ENCODE measurements around the gene GPR37. TPM values are rescaled to one million over a fixed set of nuclear protein-coding genes. Genes with fewer than 3 reads are reported as not detected.

The GPR37 gene
- total and polyA plus RNA-seq, 2 donors (not counting 1 experiment from before 2014, with no cell fraction given), result 12.6 to 20.6 TPM

DNA sequence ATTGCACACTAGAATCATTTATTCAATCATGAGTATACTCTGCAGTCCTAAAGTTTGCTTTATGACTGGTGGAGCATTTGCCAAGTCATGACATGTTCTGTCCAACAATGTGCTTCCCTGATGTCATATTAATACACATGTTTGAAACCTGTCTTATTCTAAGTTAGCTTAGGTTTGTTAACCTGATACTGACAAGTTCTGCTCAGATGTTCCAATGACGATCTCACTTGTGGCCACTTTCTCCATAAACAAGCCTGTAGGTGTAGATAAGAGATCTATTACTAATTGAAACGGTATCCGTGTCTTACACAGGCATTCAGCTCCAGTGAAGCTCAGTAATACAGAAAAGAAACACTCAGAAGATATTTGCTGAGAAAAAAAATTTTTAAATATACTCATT is 64.9 kb downstream of the GPR37 start:
- H3K9me3 ChIP-seq (ENCODE audit: control insufficient read depth, insufficient read depth, low read depth, low read length), result no peaks in the 10 kb centered on the region
- no peak overlapping the region for H2AFZ ChIP-seq (ENCODE audit: low read length)
- no peak for TF ChIP-seq EZH2 (IDR thresholded peaks at IDR 0.05; ENCODE audit: low read length, missing control alignments)
- TF ChIP-seq, protein P1, sequence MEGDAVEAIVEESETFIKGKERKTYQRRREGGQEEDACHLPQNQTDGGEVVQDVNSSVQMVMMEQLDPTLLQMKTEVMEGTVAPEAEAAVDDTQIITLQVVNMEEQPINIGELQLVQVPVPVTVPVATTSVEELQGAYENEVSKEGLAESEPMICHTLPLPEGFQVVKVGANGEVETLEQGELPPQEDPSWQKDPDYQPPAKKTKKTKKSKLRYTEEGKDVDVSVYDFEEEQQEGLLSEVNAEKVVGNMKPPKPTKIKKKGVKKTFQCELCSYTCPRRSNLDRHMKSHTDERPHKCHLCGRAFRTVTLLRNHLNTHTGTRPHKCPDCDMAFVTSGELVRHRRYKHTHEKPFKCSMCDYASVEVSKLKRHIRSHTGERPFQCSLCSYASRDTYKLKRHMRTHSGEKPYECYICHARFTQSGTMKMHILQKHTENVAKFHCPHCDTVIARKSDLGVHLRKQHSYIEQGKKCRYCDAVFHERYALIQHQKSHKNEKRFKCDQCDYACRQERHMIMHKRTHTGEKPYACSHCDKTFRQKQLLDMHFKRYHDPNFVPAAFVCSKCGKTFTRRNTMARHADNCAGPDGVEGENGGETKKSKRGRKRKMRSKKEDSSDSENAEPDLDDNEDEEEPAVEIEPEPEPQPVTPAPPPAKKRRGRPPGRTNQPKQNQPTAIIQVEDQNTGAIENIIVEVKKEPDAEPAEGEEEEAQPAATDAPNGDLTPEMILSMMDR (conservative IDR thresholded peaks at IDR 0.05 in 1 of 2, IDR thresholded peaks at IDR 0.05 in 1 of 2; ENCODE audit: low read depth in 1 of 2, low read length in 2 of 2), result no peak
- H3K9ac ChIP-seq (ENCODE audit: insufficient read depth, low read length), result no peak overlapping the region
- no peaks in the 10 kb centered on the region for H3K4me1 ChIP-seq (ENCODE audit: control insufficient read depth, extremely low read depth, insufficient read depth, low read length)
- no peak overlapping the region for H3K4me2 ChIP-seq (ENCODE audit: extremely low read depth, insufficient read depth, low read length)
- H3K79me2 ChIP-seq (ENCODE audit: control insufficient read depth, insufficient read depth, low read length), result no peaks in the 10 kb centered on the region
- H4K20me1 ChIP-seq (ENCODE audit: control insufficient read depth, extremely low read depth, insufficient read depth, low read length), result no peaks in the 10 kb centered on the region
- H3K27ac ChIP-seq (ENCODE audit: insufficient read depth, low read length), result no peak overlapping the region
- no peak overlapping the region for H3K4me3 ChIP-seq (replicated peaks in 1 of 4; ENCODE audit: control extremely low read depth in 1 of 4, insufficient read depth in 1 of 4, low read depth in 3 of 4, low read length in 4 of 4)
- DNase-seq (ENCODE audit: low read depth in 2 of 2), result peak in 1 of 2 donors; percentile 54
- H3K36me3 ChIP-seq (ENCODE audit: control insufficient read depth, insufficient read depth, low read length), result no peaks in the 10 kb centered on the region
- H3K27me3 ChIP-seq (ENCODE audit: control insufficient read depth, insufficient read depth, low read length), result no peaks in the 10 kb centered on the region

DNA sequence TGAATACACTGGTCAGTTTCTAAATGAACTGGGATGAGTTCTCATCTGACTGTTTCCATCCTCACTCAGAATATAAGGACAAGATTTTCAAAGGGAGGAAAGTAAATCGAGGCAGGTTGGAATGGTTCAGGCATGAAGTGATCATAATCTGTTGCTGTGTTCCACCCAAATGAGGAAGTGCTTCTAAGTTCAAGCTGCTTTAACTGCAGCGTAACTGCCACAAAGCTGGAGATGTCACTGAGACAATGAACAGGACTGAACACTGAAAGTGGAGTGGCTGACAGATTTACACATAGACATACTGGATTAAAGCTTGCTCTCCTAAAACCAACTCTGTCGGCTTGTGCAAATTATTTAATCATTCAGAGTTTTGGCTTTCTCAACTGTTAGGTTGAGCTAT is 66.6 kb downstream of the GPR37 start:
- no peak overlapping the region for H3K4me3 ChIP-seq (replicated peaks in 1 of 4; ENCODE audit: control extremely low read depth in 1 of 4, insufficient read depth in 1 of 4, low read depth in 3 of 4, low read length in 4 of 4)
- DNase-seq (ENCODE audit: low read depth in 2 of 2), result no peak
- H3K9me3 ChIP-seq (ENCODE audit: control insufficient read depth, insufficient read depth, low read depth, low read length), result no peaks in the 10 kb centered on the region
- H3K27me3 ChIP-seq (ENCODE audit: control insufficient read depth, insufficient read depth, low read length), result no peaks in the 10 kb centered on the region
- no peaks in the 10 kb centered on the region for H3K4me1 ChIP-seq (ENCODE audit: control insufficient read depth, extremely low read depth, insufficient read depth, low read length)
- H3K4me2 ChIP-seq (ENCODE audit: extremely low read depth, insufficient read depth, low read length), result no peak overlapping the region
- H2AFZ ChIP-seq (ENCODE audit: low read length), result no peak overlapping the region
- no peak overlapping the region for H3K9ac ChIP-seq (ENCODE audit: insufficient read depth, low read length)
- H3K27ac ChIP-seq (ENCODE audit: insufficient read depth, low read length), result no peak overlapping the region
- no peaks in the 10 kb centered on the region for H3K36me3 ChIP-seq (ENCODE audit: control insufficient read depth, insufficient read depth, low read length)
- H4K20me1 ChIP-seq (ENCODE audit: control insufficient read depth, extremely low read depth, insufficient read depth, low read length), result no peaks in the 10 kb centered on the region
- TF ChIP-seq, protein P1 (conservative IDR thresholded peaks at IDR 0.05 in 1 of 2, IDR thresholded peaks at IDR 0.05 in 1 of 2; ENCODE audit: low read depth in 1 of 2, low read length in 2 of 2), result no peak
- TF ChIP-seq EZH2 (IDR thresholded peaks at IDR 0.05; ENCODE audit: low read length, missing control alignments), result no peak
- H3K79me2 ChIP-seq (ENCODE audit: control insufficient read depth, insufficient read depth, low read length), result no peaks in the 10 kb centered on the region

- DNase-seq (ENCODE audit: low read depth in 2 of 2), result no peak
- no peaks in the 10 kb centered on the region for H3K79me2 ChIP-seq (ENCODE audit: control insufficient read depth, insufficient read depth, low read length)
- H3K9me3 ChIP-seq (ENCODE audit: control insufficient read depth, insufficient read depth, low read depth, low read length), result no peaks in the 10 kb centered on the region
- no peaks in the 10 kb centered on the region for H3K27me3 ChIP-seq (ENCODE audit: control insufficient read depth, insufficient read depth, low read length)
- TF ChIP-seq, protein P1 (conservative IDR thresholded peaks at IDR 0.05 in 1 of 2, IDR thresholded peaks at IDR 0.05 in 1 of 2; ENCODE audit: low read depth in 1 of 2, low read length in 2 of 2), result no peak
- no peak for TF ChIP-seq EZH2 (IDR thresholded peaks at IDR 0.05; ENCODE audit: low read length, missing control alignments)
- H2AFZ ChIP-seq (ENCODE audit: low read length), result no peak overlapping the region
- H3K4me2 ChIP-seq (ENCODE audit: extremely low read depth, insufficient read depth, low read length), result no peak overlapping the region
- no peak overlapping the region for H3K27ac ChIP-seq (ENCODE audit: insufficient read depth, low read length)
- no peak overlapping the region for H3K9ac ChIP-seq (ENCODE audit: insufficient read depth, low read length)
- no peaks in the 10 kb centered on the region for H4K20me1 ChIP-seq (ENCODE audit: control insufficient read depth, extremely low read depth, insufficient read depth, low read length)
- H3K4me1 ChIP-seq (ENCODE audit: control insufficient read depth, extremely low read depth, insufficient read depth, low read length), result no peaks in the 10 kb centered on the region
- H3K4me3 ChIP-seq (replicated peaks in 1 of 4; ENCODE audit: control extremely low read depth in 1 of 4, insufficient read depth in 1 of 4, low read depth in 3 of 4, low read length in 4 of 4), result no peak overlapping the region
- no peaks in the 10 kb centered on the region for H3K36me3 ChIP-seq (ENCODE audit: control insufficient read depth, insufficient read depth, low read length)
Observed at GRCh38 chr7:124697746-124698145, 67.8 kb downstream of the GPR37 start.

Other genes with a start within 250 kb of the GPR37 start
- 37.5 and 49.5 TPM in 2 replicates for gene POT1, start 164.0 kb upstream of the GPR37 start, total RNA-seq
- 17.6 and 25.1 TPM in 2 replicates for gene POT1, start 164.0 kb upstream of the GPR37 start, polyA plus RNA-seq

Measured in fibroblast of lung (primary cell).